ENCODE results near the gene FITM2.

DNA sequence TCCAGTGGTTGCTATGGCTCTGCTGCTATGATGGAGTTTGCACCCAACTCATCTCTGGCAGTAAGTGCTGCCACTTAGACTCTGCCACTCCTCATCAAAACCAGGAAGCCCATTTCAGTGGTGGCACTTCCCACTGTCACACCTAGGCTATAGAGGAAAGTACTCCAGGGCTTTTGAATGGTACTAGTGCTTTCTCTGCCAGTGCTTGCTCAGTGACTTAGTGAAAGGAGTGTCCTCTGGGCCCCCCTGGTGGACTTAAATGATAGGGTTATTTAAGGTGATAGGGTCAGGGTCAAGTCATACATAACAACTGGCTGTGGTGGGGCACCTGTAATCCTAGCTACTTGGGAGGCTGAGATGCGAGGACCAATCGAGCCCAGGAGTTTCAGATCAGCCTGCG is 22.8 kb downstream of the FITM2 start:
- no peak for TF ChIP-seq EZH2 (IDR thresholded peaks at IDR 0.05; ENCODE audit: low read depth)
- TF ChIP-seq, protein P1, sequence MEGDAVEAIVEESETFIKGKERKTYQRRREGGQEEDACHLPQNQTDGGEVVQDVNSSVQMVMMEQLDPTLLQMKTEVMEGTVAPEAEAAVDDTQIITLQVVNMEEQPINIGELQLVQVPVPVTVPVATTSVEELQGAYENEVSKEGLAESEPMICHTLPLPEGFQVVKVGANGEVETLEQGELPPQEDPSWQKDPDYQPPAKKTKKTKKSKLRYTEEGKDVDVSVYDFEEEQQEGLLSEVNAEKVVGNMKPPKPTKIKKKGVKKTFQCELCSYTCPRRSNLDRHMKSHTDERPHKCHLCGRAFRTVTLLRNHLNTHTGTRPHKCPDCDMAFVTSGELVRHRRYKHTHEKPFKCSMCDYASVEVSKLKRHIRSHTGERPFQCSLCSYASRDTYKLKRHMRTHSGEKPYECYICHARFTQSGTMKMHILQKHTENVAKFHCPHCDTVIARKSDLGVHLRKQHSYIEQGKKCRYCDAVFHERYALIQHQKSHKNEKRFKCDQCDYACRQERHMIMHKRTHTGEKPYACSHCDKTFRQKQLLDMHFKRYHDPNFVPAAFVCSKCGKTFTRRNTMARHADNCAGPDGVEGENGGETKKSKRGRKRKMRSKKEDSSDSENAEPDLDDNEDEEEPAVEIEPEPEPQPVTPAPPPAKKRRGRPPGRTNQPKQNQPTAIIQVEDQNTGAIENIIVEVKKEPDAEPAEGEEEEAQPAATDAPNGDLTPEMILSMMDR (conservative IDR thresholded peaks at IDR 0.05), result no peak

All from PC-9 (cell line).